Activated CD4-positive, CD25-positive, alpha-beta regulatory T cell treated with anti-CD3 and anti-CD28 coated beads, Interleukin-2, amount 50 U/mL, for 24 hours (primary cell): Measurements from ENCODE around the gene GRB10.
A peak's percentile ranks its signal among the peaks of the same experiment; 100 is the strongest.

Experiments used
- ATAC-seq, 2 donors: fragments of 150-1000 bp; cut with Tn5 transposase; one replicate each; pipeline ENCODE4 v1.10.0; 2021; ENCODE audit warnings: mild to moderate bottlenecking in 1 of 2, moderate library complexity in 1 of 2

Gene GRB10

DNA sequence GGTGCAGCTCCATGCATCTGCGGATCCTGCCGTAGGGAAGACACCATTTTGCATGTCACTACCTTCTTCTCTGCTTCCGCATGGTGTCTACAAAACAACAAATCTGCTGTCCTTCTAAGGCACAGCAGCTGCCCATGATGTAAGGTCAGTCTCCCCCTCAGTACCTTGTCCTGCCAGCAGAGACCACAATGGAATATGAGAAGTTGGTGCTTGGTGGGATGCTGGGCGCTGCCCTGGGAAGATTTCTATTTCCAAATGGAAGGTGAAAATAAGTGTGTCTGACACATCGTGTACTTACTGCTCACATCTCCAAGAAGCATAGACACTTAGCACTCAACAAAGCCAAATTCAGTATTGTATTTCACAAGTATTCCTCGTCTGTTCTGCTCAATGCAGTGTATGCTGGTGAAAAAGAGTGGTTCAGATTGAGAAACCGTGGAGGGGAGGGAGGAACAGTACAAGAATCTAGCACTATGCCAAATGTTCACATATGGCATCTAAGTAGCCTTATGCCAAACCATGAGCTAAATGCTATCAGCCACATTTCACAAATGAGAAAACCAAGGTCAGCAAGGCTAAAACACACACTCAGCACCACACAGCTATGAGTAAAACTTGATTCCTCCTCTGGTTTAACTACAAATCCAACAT is 95.0 kb downstream of the GRB10 start:
- ATAC-seq = no peak

DNA sequence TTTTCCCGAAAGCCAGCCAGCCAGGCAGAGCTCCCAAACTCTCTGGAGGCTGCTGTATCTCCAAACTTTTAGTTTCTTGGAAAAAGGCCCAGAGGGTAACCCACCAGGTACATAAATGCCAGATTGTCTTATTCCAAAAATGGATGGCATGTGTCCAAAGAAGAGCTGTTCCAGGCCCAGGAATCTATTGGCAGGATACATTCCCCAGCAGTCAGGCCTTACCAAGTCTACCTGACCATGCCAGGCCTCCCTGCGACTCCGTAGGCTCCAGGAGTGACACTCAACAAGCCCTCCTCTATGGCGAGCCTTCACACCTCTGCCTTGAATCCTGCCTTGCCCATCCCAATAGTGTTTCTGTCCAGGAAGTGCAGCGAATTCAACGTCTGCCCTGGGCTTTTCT is 95.6 kb downstream of the GRB10 start:
- no peak for ATAC-seq

DNA sequence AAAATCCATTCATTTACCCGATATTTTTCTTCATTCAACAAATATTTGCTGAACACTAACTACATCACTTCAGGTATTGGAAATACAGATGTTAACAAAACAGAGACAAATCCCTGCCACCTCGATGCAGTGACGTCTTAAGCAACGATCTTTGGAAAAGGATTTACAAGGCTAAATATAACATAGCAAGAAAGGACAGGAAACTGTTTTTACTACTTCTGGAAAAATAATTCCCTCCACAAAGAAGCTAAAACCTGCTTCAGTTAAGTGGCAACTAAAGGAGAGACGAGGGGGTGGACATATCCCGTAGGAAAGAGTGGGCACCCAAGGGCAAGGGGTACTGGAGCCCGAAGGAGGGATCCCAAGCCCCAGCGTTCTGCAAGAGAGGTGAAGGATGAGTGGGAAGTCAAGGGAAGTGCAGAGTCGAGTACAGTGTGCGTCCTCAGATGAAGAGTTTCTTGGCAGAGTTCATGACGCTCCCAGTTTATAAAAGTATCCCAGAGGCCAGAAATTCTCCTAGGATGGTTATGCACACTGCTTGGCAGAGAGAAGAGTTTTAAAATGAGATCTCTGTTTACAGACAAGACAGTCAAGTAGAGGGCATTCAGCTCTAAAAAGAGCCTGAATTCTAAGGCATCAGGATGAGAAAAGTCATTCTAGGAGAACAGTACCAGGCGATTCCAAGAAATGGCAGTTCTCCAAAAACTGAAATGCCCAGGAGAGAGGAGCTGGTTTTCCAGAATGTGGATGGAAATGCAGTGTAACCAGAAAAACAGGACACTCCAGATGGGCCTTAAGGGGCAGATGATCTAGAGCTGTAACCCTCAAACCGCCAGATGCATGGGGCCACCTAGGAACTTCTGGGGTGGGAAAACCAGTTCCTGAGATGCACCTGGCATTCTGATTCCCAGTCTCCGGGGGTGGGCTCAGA is 97.3 kb downstream of the GRB10 start:
- ATAC-seq = no peak

DNA sequence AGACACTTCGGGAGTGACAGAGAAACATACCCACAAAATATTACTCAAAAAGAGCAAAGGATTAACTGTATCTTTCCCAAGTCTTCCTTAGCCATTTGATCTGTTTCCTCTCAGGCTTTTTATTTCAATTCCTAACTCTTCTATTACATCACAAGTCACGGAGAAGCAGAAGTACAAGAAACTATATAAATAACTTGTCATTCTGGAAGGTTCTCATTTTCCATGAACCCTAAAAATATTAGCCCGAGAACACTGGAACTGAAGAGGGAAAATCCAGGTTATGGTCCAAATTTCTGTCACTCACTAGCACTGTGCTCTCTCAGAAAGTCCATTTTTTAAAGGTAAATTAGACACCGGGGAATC is 98.0 kb downstream of the GRB10 start:
- ATAC-seq = no peak

DNA sequence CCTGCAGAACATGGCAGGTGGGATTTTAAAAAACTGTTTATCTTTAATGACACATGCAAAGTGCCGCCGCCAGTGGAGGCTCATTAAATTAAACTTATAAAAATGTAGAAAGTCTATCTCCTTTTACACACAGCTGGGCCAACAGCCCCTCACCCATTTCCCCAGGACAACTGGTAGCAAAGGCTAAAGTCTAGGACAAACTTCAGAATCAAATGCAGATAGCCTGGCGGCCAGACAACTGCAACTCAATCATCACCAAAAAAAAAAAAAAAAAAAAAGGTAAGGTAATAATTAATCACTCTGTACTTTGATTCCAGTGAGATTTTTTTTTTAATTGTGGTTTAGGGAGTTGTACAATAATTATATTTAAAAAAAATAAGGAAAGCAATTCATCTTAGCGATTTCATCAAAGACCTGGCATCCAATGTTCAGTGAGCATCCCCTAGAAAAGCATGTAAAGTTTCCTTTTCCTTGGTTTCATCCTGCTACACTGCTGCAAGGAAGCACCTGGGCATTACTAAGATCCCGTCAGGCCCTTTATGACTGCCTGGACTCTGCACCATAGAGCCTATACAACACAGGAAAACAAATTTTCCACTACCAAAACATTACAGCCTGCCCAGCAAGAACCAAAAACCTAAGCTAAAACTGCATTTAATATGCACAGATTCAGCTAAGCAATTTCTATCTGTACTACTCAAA is 98.5 kb downstream of the GRB10 start:
- ATAC-seq = no peak

DNA sequence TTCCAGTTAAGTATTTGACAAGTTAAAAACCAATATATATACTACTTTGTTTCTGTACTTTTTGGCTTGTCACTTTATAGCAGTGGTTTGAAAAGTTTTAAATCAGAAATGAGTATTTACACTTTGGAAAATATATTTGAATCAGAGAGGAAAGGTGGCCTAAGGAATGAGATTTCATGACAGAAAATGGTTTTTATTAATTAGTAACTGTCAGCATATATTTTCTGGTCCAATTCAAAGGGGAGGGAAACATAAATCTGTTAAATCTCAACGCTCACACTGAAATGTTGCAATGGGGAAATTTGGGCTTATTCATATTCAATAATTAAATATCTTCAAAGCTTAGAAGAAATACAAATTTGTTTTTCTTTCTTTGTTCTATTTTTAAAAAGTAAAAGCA is 100.1 kb downstream of the GRB10 start:
- no peak for ATAC-seq

DNA sequence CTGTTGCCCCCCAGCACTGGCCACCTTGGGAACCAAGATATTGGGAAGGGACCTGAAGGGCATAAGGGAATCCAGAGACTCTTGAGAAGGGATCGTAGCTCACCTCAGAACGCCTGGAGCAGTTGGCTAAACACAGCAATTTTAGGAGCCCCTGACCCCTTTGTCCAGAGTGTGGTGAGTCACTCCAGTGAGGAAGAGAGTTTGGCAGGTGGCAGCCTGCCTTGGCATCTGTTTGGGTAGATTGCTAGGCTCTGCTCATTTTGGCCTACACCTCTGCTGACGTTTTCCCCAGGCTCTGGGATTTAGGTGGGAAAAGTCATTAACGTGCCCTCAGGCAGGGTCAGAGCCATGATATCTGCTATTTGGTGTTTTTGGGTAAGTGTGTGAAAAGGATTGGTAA is 100.6 kb downstream of the GRB10 start:
- ATAC-seq = no peak

DNA sequence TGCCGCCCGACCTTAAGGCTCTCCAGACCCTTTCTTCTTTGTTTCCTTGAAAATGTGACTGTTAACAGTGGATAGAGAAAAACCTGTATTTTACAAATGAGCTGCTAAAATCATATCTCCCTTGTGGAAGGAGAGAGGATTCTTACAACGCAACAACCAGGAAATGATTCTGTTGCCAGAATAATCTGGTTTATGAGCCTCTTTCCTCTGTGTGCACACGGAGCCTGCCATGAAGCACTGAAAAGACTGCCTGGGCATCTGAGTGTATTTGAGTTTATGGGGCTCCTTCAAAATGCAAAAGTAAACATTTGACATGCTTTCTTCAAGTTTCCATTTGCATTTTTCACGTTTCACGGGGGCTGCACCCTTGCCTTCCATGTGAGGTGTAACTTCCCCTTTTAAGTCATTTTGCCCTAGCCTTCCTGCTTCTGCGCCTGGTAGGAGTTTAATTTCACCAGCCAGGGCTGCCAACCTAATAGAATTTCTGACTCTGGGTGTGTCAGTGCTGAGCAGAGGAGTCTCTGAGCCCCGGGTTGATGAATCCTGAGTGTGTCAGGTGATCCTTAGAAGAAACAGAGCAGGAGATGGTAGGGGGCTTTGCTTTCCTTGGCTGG is 101.2 kb downstream of the GRB10 start:
- ATAC-seq = no peak

DNA sequence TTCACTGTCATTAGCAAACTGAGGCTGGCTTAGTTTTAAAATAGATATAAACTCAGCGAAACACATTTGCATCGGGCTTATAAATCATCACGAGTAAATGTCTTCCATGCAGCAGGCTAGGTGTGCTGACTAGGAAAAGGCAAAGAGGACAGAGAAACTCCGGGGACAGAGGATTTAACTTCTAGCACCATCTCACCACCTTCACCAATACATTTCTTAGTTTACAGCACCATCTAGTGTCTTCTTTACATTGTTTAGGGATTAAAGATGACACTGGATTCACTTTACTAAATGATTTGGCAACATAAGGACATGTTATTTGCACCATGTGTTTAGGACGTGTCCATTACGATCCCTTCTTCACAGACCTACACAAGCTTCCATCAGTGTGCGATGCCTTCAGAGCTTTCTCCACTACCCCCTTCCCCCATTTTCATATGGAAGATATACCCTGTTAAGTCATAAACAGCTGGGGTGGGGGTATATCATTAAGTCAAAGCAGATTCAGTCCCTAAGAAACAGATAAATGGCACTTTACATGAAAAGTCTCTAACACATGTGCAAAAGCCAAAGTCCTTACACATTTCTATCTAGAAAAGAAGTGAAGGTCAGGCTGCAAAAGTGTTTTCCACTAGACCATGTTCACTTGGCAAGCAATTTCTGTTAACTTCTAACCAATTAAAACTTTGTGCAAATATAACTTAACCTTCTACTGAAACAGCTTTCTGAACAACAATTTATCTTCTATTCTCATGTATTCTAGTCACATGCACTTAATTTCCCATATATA is 103.3 kb downstream of the GRB10 start:
- peak in 1 of 2 donors; percentile 65 for ATAC-seq

DNA sequence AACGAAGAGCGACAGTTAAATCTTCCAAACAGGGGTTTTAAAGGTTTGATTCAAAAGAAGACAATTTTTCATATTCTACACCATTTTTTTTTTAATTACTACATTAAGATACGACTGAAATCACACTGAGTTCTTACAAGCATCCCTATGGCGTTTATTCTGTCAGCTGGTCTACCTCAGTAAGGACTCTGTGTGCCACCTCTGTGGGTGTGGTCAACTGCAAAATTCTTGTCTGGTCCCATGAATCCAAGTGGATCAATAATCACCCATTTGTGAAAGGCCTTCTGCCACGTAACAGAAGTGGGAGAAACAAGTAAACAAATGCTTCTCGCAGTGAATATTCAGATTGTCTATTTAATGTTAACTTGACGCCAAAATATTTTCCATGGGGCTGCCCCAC is 104.1 kb downstream of the GRB10 start:
- ATAC-seq = no peak

DNA sequence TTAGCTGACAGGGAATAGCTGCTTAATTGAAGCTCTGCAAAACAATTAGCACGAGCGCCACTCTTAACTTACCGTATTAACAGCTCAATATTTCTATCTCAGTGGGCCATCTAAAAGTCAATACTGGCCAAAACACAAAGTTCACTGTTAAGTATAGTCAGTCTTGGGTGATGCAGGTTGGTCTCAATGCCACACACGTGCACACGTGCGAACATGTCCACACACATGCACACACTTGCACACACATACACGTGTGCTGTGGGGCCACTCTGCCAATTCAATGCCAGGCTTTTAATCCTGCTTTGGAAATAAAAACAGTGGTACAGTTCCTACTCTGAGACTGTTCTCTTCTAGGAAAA is 105.1 kb downstream of the GRB10 start:
- no peak for ATAC-seq

DNA sequence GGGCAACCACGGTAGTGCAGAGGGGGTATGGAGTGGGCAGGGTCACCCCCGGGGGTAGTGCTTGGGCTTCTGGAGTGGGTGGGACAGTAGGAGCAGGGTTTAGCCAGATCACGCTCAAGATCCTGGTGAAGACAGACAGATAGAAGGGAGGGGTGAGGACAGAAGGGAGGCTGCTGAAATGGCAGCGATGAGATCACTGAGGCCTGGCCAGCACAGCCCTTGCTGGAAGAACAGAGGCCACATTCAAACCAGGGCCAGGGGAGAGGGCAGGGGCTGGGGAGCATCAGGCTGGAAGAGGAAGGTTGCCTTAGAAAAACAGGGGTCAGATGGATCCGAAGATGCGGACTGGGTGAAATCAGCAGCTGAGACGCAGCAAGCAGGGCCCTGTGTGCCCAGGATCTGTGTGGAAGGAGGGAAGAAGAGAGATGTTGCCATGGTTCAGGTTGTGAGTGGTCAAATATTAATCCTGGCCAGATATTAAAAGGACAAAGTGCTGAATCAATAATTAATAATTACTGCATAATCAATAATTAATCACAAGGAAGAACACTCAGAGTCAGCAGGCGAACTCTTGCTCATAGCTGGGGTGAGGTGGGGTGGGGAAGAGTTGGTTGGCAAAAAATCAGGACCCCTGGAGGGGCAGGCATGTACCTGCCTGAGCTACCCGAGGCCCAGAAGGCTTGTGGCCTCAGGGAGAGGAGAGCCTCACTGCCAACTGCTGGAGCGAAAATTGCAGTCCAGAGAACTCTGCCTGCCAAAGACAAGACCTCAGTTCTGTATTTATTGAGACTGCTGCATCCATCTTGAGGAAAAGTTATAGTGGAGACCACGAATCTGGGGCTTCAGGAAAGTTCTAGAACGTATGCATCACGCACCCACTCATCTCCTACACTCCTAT is 105.7 kb downstream of the GRB10 start:
- ATAC-seq = no peak

DNA sequence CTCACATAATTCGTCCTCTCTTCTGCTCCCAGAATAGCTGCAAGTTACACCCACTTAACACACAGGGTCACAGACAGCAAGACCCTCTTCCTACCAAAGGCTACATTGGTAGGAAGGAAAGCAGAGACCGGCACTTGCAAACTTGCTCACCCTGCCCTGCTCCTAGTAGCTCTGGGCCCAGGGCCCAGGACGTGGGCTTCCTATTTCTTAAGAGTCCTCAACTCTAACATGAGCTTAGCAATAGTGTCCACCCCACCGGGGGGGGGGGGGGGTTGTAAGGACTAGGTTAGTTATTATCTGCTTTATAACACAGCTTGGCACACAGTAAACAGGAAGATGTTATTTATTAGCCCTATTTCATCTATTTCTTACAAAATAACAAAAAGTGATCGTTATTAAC is 106.6 kb downstream of the GRB10 start:
- no peak for ATAC-seq

DNA sequence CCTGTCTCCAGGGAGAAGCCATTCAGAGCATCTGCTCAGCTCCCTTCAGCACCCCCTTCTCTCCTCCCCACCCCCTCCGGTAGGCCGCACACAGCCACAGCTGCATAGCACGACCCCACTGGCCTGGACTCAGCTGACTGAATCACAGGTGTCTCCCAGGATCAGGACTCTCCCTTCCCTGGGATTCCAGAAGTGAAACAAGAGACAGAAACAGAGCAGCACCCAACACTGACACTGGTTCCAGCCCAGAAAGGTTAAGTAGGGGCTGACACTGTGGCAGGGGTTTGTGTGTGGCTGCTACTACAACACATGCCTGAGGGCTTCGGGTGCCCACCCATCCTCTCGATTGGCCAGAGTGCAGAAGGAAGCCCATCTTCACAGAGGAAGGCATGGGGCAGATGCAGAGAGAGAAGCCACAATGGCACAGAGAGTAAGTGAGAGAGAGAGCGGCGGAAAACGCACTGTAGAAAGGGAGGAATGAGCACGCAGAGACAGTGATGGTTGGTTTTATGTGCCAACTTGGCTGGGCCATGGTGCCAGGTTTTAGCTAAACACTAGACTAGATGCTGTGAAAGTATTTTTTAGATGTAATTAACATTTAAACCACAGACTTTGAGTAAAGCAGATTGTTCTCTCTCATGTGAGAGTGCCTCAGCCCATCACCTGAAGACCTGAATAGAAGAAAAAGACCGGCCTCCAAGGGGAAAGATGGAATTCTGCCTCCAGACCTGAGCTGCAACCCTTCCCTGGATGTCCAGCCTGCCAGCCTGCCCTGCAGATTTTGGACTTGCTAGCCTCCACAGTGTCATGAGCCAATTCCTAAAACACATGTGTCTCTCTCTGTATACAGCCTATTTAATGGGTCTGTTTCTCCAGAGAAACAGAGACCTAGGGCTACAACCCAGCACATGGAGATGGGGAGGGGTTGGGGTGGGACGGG is 107.5 kb downstream of the GRB10 start:
- ATAC-seq = no peak

DNA sequence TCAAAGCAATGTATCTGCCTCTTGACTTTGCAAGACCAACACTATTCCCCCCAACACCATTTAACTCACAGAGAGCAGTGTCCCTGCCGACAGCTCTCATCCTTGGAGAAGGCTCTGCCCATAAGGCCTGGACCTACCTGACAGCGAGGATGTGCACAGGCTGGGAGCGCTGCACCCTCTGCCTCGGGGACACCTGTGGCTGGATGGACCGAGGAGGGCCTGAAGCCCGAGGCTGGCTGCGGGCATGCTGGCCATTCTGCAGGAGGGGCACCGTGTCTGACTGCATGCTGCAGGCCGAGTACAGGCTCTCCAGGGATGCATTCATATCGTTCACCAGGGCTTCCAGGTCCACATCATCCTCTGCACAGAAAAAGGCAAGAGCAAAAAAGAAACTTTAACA is 108.4 kb downstream of the GRB10 start:
- ATAC-seq = no peak

DNA sequence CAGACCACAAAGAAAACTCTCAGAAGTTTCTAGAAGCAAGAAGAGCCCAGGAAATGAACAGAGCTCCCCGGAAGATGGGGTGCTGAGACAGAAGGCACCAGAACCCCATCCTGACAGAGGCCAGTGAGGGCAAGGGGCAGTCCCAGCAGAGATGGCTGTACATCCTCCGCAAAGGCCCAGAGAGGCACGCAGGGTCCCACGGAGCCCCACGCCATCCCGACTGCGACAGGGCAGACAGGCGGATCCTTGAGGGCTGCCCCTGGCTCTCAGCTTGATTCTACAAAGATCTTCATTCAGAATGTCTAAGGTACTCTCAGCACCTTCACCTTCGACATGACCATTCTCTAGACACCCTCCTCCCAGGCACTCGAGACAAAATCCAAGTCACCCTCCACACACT is 109.6 kb downstream of the GRB10 start:
- no peak for ATAC-seq

DNA sequence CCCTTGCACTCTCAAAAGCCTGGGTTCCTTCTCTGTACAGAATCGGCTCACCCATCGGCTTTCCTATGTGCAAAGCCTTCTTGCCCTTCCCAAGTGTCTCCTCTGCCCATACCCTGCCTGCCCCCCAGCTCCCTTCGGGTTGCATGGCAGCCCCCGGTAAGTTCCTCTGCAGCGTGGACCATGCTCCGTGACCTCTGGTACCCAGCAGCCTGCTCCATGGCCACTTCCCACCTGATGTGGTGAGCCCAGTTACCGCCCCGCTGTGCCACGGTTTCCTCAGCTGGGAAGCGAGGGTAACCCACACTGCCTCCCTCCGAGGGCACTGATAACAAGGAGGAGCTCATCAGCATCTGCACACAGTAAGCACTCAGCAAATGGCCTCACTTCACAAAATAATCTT is 110.7 kb downstream of the GRB10 start:
- no peak for ATAC-seq

DNA sequence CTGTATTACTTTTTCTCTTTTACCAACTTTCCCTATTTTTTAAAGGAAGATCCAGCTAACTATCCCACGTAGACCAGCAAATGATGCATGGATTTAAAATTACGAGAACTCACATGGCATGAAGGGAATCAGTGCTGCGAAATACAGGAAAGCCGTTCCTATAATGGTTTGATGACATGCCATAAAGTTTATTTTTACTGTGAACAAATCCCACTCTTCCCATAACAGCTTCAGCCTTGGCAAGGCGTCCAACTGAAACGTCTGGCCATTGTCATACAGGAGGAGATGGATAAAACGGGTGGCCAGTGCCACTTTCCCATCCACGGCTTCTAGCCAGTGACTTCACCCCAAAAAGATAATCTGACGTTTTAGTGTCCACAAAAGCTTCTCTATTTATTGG is 111.3 kb downstream of the GRB10 start:
- ATAC-seq = no peak

DNA sequence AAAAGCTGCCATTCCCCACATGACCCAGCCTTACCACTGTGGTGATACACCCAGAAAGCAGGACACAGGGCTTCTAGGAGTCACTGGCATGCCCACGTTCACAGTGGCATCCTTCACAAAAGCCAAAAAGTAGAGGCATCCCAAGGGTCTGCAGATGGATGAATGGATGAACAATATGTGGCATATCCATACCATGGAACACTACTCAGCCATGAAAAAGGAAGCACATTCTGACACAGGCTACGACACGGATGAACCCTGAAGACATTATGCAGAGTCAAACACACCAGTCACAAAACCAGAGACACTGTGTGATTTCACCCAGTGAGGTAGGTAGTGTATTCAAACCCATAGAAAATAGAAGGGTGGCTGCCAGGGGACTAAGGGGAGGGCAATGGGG is 112.8 kb downstream of the GRB10 start:
- ATAC-seq = no peak

DNA sequence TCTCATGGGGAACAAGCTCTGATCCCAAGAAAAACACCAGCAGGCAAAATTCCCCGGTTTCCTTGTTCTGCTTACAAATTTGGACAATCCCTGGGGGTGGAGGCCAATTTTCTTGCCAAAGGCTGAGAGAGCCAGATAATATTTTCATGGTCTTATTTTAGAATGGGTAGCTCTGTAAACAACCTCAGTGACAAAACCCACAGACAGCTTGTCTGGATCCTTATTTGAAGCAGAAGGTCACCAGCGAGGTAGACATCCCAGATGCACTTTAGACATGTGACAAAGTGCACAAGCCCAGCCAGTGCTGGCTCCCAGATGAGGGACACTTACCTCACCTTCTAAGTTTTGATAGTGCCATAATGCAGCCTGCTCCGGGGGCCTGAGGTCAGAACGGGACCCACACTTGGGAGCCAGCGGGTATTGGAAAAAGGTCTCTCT is 114.9 kb downstream of the GRB10 start:
- ATAC-seq = no peak
